Measurements from ENCODE around the gene STAC.

STAC gene

GRCh38 chr3:36595511-36595910, 215.2 kb downstream of the STAC start:
- no peak for DNase-seq (ENCODE audit: low spot score)

GRCh38 chr3:36596419-36596818, 216.1 kb downstream of the STAC start:
- DNase-seq (ENCODE audit: low spot score) = no peak

GRCh38 chr3:36597422-36597821, 217.1 kb downstream of the STAC start:
- no peak for DNase-seq (ENCODE audit: low spot score)

Data from D341Med (cell line).